Liver (tissue), 3 donors: ENCODE data around the gene GPBP1.

Experiments
- FOXA1 ChIP-seq: IDR thresholded peaks from 2 replicates; pipeline ENCODE4 v1.6.1; 2016; ENCODE audit warnings: antibody characterized with exemption
- GABPA ChIP-seq, 2 donors: IDR thresholded peaks in 1 of 2; conservative IDR thresholded peaks in 1 of 2; 2 replicates each; pipeline ENCODE4 v1.6.1; 2016; ENCODE audit warnings: antibody characterized with exemption in 2 of 2, mild to moderate bottlenecking in 1 of 2, moderate library complexity in 1 of 2
- REST ChIP-seq: IDR thresholded peaks from 2 replicates; pipeline ENCODE4 v1.6.1; 2016; ENCODE audit warnings: antibody characterized with exemption, mild to moderate bottlenecking
- YY1 ChIP-seq: IDR thresholded peaks from 2 replicates; pipeline ENCODE4 v1.6.1; 2016; ENCODE audit warnings: antibody characterized with exemption, mild to moderate bottlenecking
- ZBTB33 ChIP-seq: IDR thresholded peaks from 2 replicates; pipeline ENCODE4 v1.6.1; 2016; ENCODE audit warnings: antibody characterized with exemption
- TF ChIP-seq, protein P1 (sequence below): fragments of 150-350 bp; IDR thresholded peaks from 2 replicates; pipeline ENCODE4 v1.5.1; 2017; ENCODE audit warnings: improper control_type of control experiment, low read depth, low read length; ENCODE audit not compliant: missing input control
- TF ChIP-seq, protein P2 (sequence below): IDR thresholded peaks from 2 replicates; pipeline ENCODE4 v1.6.1; 2016; ENCODE audit warnings: antibody characterized with exemption
- donor health status: healthy.
- donor health status: healthy.

- TF ChIP-seq, protein P1, sequence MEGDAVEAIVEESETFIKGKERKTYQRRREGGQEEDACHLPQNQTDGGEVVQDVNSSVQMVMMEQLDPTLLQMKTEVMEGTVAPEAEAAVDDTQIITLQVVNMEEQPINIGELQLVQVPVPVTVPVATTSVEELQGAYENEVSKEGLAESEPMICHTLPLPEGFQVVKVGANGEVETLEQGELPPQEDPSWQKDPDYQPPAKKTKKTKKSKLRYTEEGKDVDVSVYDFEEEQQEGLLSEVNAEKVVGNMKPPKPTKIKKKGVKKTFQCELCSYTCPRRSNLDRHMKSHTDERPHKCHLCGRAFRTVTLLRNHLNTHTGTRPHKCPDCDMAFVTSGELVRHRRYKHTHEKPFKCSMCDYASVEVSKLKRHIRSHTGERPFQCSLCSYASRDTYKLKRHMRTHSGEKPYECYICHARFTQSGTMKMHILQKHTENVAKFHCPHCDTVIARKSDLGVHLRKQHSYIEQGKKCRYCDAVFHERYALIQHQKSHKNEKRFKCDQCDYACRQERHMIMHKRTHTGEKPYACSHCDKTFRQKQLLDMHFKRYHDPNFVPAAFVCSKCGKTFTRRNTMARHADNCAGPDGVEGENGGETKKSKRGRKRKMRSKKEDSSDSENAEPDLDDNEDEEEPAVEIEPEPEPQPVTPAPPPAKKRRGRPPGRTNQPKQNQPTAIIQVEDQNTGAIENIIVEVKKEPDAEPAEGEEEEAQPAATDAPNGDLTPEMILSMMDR = no peak
- TF ChIP-seq YY1 (no peak), REST (no peak), FOXA1 (no peak), GABPA (IDR thresholded peaks at IDR 0.05 in 1 of 2, conservative IDR thresholded peaks at IDR 0.05 in 1 of 2) (no peak), ZBTB33 (no peak)
- TF ChIP-seq, protein P2, sequence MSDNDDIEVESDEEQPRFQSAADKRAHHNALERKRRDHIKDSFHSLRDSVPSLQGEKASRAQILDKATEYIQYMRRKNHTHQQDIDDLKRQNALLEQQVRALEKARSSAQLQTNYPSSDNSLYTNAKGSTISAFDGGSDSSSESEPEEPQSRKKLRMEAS = no peak
Measured at GRCh38 chr5:57157666-57158065, 16.2 kb upstream of the GPBP1 start.
